GM19395 (cell line): ENCODE measurements around the gene C1orf167.

Experiments used
- ATAC-seq: cut with Tn5 transposase; IDR thresholded peaks from one replicate; pipeline ENCODE4 v1.9.1; 2021; ENCODE audit warnings: mild to moderate bottlenecking, moderate library complexity; ENCODE audit not compliant: unreplicated experiment

C1orf167 gene

DNA sequence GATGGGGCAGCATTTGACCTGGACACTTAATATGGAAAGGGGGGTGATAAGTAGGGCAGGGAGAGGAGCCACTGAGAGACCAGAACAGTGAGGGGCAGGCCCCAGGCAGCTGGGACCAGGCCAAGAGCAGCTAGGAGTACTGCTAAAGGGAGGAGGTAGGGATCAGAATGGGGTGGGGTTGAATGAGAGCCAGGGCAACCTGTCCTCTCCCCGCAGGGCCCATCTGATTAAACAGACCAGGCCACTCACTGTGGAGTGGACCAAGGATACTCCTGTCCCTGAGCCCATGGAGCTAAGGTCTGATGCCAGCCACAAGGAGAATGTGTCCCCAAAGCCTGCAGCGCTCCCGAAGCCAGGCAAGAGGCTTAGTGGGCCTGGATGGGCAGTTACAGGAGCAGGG, 2.1 kb downstream of the C1orf167 start:
- no peak for ATAC-seq

DNA sequence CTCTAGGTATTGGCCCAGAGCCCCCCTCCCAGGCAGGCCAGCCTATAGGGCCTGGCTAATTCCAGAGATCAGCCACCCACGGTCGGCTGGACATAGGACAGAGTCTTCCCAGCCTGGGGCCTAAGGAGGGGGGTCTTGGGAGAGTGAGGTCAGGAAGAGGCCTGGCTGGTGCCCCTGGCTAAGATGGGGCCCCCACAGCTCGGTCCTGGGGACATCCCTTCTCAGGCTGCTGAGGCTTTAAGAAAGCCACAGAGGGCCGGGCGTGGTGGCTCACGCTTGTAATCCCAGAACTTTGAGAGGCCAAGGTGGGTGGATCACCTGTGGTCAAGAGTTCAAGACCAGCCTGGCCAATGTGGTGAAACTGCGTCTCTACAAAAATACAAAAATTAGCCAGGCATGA, 2.5 kb downstream of the C1orf167 start:
- no peak for ATAC-seq

DNA sequence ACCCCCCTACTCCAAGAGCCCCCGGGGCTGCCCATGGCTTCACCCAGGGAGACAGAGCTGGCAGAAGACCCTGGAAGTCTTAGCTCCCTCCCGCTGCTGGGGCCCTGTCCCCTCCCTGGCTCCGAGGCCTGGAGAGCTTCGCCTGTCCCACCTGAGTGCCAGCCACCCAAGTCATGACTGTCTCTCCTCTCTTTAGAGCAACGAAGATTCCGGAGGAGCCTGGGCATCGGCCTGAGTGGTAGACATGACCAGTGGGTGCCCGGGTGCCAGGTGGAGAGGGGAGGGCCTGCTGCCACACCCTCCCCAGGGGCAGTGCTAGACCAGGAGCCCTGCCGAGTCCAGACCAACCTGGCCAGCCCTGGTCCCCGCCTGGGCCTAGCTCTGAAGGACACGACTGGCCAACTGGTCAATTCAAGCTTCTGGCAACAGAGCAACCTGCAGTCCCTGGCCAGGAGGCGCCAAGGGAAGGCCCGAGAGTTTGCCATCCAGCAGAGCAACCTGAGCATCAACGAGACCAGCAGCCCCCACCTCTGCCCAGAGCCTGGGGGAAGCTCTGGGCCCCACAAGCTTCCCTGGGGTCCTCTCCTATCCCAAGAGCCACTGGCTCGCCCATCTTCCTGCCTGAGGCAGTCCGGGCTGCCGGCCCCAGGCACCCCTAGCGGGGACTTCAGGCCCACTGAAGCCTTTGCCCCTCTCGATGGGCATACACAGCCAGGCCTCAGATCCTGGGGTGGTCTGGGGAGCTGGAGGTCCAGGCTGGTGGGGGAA, 3.9 kb downstream of the C1orf167 start:
- ATAC-seq = no peak

DNA sequence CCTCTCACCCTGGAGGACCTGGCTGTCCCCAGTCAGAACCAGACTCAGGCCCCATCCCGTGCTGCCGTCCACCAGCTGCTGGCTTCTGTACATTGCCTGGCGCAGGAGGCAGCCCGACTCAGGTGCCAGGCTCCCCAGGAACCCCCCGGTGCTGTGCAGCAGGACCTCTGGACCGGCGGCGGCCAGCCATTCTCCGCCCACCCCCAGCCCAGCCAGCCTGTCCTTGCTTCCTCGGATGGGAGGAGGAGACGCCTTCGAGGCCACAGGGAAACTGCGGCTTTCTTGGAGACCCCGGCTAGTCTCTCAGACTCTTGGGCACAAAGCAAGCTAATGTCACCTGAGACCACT, 4.4 kb downstream of the C1orf167 start:
- no peak for ATAC-seq

DNA sequence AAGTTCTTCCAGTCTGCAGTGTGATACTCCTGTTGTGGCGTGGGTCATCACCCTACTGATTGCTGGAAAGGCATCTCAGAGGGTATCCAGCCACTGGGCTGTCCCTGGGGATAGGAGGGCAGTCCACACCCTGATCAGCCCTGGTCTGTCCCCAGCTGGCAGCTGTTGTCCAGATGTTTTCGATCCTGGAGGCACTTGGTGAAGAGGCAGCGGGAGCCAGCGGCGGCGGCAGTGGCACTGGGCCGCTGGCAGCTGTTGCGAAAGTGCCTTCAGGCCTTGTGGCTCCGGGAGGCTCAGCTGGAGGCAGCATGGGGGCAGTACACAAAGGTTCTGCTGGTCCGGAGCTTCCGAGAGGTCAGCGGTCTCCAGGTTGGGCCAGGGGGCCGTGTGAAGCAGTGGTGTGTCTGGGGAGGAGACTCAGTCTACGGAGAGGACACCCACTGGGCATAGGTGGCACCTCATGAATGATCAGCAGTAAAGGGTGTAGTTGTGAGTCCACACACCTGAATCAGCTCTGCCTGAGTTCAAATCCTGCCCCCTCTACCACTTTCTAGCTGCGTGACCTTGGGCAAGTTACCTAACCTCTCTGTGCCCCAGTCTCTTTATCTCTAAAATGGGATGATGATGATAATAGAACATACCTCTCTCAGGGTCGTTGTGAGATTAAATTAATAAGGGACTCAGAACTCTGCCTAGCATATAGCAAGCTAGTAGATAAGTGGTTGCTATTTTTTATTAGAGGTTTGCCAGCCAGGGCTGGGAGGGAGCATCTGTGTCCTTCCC, 6.1 kb downstream of the C1orf167 start:
- ATAC-seq = no peak

DNA sequence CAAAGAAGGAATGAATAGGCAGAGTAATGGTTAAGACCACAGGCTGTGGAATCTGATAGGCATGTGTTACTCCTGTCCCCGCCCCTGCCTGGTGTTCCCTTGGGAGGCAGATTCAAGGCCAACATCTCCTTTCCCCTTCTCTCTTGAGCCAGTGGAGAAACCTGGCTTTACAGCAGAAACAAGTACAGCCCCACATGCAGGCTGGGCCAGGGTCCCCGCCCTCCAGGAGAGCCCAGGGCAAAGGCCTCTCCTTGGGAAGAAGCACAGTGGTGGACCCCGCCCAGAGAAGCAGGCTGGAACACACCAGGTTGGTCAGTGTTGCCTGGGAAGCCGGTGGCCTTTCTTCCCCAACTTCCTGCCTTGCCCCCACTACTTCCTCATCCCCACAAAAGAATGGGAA, 6.8 kb downstream of the C1orf167 start:
- ATAC-seq = no peak

DNA sequence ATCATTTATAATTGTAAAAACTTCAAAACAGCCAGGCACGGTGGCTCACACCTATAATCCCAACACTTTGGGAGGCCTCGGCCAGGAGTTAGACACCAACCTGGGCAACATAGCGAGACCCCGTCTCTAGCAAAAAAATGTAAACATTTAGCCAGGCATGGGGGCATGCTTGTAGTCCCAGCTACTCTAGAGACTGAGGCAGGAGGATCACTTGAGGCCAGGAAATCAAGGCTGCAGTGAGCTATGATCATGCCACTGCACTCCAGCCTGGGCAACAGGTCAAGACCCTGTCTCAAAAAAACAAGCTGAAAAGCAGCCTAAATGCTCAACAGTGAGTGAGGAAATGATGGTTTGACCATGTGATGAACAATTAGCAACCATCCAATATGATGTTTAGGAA, 7.3 kb downstream of the C1orf167 start:
- no peak for ATAC-seq

DNA sequence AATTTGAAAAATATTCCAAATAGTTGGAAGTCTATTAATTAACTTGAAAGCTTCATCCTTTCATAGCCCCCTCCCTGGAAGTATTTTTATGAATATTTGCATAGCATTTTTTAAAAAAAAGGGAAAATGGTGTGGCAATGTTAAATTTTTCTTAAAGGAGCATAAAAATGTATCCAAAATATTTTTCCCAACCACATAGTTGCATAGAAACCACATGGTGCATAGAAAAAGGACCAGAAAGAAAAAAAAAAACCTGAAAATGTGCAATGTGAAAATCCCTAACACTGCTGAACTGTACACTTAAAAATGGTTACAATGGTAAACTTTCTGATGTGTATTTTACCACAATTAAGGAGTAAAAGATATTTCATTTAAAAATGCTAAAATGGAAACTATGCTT, 8.0 kb downstream of the C1orf167 start:
- ATAC-seq = no peak

DNA sequence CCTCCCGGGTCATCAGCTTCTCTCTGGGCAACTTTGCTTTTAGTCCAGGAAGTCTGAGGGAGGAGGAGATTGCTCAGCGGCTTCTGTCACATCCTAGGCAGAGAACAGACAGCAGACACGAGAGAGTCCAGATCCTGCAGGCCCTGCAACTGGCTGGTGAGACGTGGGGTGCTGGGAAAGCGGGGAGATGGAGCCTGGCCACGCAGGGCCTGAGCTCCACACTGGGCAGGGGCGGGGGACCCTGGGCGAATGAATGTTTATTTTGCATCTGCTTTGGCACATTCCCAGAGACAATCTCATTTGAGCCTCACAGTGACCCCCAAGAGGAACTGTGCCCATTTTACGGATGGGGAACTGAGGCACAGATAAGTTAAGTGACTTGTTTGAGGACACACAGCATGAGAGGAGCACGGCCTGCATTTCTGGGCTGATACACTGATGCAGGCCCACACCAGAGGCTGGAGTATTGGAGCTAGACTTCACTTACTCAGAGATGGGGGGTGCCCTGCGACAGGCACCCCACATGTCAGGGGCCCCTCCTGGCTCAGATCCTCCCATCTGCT, 9.6 kb downstream of the C1orf167 start:
- ATAC-seq = no peak

DNA sequence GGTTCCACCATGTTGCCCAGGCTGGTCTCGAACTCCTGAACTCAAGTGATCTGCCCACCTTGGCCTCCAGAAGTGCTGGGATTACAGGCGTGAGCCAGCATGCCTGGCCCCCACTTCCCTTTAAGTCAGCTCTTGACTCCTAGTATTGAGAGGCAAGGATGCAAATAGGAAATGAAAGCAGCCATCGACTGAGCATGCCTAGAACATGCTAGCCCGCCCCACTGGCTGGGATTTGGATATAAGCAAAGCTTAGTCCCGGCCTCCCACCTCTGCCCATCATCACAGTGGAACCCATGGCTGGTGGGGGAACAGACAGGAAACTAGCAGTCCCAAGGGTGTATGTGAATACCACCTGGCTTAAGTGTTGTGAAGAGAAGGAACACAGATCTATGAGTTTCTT, 10.5 kb downstream of the C1orf167 start:
- ATAC-seq = no peak

DNA sequence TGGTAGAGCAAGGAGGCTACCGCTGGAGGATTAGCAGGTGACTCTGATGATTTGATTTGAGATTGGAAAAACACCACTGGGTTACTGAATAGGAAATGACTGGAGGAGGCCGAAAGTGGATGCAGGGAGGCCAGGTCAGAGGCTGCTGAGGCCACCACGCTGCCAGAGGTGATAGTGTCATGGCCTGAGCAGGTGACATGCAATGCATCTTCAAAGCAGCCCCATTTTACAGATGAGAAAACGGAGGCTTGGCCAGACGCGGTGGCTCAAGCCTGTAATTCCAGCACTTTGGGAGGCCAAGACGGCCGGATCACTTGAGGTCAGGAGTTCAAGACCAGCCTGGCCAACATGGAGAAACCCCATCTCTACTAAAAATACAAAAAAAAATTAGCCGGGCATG, 12.8 kb downstream of the C1orf167 start:
- ATAC-seq = no peak

DNA sequence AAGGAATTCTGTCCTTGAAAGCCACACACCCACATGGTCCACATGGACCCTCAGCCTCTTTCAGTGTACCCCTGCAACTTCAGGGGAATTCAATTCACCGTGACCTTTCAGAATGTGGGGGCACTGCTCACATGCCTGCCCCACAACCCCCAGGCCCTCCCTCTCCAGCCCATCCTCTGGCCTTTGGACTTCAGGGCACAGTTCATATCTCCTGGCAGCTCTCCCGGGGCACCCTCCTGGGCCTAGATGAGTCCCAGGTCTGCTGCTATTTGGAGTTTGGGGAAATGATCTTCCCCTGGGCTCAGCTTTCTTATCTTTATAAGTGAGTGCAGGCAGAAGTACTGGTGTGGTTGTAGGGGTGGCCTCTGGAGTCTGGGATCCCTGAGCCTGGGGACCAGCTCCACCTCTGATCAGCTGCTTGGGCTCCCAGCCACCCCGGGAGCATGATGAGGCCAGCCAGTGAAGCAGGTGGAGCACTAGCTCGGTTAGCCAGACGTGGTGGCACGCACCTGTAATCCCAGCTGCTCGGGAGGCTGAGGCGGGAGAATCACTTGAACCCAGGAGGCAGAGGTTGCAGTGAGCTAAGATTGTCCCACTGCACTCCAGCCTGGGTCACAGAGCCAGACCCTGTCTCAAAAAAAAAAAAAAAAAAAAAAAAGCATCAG, 15.8 kb downstream of the C1orf167 start:
- ATAC-seq = no peak

DNA sequence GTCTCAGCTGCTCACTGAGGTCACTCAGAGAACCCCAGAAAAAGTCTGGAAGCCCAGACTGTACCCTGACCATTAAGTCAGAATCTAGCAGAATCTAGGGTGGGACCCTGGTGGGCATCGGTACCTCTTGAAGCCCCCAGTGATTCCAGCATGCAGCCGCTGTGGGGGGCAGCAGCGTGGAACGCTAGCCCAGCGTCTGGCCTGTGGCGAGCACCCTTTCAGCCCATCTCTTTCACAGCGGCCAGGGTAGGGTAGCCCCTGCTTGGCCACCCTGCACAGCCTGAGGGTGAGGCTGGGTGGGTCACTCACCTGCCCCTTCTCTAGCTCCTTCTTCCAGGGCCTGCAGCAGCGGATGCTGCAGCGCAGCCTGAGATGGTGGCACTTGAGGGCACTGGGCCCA, 16.3 kb downstream of the C1orf167 start:
- ATAC-seq = no peak

DNA sequence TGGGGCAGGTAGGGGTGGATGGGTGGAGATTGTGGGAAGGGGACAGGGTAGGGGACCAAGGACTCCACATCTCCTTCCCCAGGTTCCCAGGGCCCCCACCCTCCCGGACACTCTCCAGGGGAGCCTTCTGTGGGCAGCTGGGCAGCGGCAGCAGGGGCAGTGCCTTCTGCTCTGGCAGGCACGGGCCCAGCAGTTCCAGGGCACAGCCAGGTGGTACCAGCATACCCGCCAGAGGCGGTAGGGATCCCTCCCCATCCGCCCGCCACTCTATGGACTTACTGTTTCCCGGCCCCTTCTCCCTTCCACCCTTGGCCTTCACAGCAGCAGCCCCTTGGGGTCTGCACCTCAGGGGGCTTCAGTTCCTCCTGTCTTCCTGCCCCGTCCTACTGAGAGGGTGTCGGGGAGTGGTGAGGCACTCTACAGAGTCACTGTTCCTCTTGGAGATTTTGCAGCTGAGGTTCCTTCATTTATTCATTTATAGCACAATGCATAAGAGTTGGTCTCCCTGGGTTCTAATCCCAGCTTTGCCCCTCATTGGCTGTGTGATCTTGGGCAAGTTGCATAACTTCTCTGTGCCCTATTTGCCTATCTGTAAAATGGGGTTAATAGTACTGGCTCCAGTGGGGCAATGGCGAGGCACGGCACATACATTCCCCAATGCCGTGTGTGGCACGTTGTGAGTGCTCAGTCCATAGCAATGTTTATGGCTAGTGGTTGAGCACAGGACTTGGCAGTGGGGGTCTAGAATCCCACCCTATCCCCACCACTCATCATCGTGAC, 17.0 kb downstream of the C1orf167 start:
- ATAC-seq = no peak

DNA sequence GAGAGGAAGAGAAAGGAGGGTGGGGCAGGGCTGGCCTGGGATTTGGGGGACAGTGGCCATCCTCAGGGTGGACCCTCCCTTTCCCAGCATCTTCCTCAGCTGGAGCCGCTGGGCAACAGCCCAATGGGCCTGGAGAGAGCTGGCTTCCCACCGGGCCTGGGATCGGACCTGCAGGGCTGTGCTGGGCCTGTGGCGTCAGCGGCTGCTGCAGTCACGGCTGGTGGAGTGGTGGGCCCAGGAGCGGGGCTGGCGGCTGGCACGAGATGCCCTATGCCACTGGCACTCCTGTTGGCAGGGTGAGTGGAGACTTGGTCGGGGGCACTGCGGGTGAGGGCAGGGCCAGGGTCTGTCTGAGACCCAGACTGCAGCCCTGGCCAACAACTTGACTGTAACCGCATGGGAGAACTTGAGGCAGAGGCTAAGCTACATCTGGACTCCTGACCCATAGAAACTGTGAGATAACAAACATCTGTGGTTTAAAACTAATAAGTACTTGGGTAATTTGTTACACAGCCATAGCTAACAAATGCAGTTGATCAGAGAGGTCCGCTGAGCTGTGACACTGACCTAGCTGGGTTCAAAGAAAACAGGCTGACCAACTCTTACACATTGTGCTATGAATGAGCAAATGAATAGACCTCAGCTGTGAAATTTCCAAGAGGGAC, 17.9 kb downstream of the C1orf167 start:
- ATAC-seq = no peak

DNA sequence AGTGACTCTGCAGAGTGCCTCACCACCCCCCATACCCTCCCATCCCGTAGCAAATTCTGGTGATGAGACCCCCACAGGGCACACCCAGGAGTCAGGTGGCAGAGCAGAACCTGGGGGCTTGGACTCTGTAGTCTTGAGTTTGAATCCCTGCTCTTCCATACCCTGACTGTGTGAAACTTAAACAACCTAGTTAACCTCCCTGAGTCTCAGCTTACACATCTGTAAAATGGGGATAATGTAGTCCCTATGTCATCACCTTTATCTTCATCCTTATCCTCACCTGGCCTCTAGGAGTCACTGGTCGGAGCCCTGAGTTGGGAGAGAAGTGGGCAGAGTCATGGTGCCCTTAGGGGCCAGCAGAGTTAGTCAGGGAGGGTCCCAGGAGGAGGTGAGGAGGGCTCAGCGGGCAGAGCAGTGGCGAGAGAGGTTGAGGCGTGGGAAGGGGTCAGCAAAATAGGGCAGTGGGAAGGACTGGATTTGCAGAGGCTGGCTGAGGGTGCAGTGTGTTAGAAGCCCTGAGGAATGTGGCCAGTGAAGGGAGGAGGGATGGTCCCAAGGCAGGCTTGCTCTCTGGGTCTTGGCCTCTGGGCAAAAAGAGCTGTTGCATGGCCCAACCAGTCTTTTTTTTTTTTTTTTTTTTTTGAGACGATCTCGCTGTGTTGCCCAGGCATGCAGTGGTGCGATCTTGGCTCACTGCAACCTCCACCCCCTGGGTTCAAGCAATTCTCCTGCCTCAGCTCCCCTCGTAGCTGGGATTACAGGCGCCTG, 18.6 kb downstream of the C1orf167 start:
- ATAC-seq = no peak

DNA sequence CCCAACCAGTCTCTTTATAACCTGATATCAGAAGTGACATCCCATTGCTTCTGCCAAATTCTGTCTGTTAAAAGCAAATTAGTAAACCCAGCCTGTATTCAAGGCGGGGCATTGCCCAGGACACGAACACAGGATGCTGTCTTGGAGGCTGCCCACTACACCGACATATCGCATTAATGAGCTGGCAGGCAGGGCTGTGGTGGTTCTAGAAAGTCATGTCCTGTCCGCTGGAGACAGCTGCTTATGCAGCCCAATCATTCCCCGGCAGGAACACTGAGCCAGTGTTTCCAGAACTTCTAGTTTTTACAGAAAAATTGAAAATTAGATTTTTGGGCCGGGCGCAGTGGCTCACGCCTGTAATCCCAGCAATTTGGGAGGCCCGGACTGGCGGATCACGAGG, 19.3 kb downstream of the C1orf167 start:
- ATAC-seq = no peak

DNA sequence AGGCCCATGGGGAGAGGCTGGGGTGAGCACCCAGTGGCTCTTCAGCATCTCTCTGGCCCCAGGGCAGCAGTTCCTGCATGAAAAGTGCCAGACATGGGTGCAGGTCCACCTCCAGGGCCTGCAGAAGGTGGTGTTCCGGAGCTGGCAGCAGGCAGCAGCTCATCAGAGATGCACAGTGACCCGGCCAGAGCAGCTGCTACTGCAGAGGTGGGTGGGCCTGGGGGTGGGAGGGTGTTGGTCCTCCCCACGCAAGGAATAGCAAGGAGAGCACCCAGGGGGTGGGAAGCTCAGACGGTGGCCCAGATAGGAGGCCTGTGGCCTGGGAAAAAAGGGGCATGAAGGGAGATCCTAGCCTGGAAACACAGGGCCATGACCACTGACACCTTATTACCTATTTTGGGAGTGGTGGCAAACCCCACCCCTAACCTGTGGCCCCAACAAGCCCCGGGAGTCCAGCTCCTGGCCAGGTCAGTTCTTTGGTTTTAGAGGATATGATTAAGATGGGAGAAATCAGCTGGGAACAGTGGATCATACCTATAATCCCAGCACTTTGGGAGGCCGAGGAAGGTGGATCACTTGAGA, 20.2 kb downstream of the C1orf167 start:
- ATAC-seq = no peak

DNA sequence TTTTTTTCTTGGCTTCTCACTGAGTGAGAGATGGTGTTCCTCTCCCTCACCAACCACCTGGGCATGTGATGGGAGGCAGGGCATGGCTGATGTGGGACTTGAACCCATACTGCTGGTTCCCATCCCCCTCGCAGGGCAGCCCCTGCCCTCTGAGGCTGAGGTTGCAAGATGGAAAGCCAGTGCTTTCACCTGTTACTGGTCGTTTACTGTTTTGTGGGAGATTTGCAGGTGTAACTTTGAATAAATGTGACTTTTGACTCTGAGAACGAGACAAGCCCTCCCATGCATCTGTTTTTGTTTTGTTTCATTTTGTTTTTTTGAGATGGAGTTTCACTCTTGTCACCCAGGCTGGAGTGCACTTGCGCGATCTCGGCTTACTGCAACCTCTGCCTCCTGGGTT, 21.6 kb downstream of the C1orf167 start:
- no peak for ATAC-seq
